Measurements from ENCODE around the gene MTMR3.
A peak's percentile ranks its signal among the peaks of the same experiment; 100 is the strongest.
"Not testable (repeated sequence)": the region's sequence is repeated elsewhere in the genome, so short reads cannot be mapped to it uniquely, and the experiment has no call there.

The MTMR3 gene

GRCh38 chr22:29967461-29967860 lies 84.5 kb downstream of the MTMR3 start:
- no peak for DNase-seq (ENCODE audit: low read depth in 3 of 3)

DNA sequence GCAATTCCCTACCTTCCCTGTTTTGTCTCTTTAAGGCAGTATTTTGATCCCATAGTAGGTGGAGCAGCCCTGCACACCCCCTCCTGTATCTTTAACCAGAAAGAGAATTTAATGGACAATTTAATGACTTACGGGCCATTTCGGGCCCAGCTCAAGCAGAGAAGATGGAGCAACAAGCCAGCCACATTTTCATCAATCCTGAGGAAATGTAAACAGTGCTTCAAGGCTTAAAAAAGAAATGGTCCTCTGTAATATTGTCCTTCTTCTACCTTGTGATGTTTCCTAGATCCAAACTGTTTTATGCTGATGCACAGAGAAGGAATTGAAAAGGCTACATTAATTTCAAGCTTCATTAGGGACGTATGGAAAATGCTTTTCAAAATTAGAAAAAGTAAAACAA lies 88.6 kb downstream of the MTMR3 start:
- no peak for DNase-seq (ENCODE audit: low read depth in 3 of 3)

DNA sequence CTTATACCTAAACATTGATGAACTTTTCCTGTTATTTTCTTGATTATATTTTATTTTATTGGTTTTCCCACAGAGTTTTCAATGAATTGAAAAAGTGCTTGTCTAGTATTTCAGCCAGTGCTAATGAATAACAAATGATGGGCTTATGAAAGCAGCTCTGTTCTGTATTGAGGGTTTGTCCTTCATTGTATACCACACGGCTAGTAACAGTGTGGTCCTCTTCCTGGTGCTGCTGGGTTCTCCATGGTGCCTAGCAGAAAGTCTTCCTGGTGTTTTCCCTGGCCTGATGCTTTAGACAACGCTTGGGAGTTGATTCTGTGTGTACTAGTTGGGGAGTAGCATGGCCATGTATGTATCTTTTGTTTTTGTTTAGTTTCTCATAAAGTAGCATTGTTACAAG lies 89.1 kb downstream of the MTMR3 start:
- DNase-seq (ENCODE audit: low read depth in 3 of 3): no peak

GRCh38 chr22:29973269-29973668 lies 90.3 kb downstream of the MTMR3 start:
- no peak for DNase-seq (ENCODE audit: low read depth in 3 of 3)

DNA sequence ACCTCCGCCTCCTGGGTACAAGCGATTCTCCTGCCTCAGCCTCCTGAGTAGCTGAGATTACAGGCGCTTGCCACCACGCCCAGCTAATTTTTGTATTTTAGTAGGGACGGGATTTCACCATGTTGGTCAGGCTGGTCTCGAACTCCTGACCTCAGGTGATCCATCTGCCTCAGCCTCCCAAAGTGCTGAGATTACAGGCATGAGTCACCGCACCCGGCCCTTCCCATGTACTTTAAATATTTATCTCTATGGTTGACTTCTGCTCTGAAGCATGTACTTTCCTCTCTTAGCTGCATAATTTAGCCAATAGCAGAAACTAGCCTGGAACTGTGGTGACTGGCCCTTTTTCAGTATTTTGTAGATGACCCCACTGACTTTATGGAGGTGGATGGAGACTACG lies 90.7 kb downstream of the MTMR3 start:
- not testable (repeated sequence) for DNase-seq (ENCODE audit: low read depth in 3 of 3)

DNA sequence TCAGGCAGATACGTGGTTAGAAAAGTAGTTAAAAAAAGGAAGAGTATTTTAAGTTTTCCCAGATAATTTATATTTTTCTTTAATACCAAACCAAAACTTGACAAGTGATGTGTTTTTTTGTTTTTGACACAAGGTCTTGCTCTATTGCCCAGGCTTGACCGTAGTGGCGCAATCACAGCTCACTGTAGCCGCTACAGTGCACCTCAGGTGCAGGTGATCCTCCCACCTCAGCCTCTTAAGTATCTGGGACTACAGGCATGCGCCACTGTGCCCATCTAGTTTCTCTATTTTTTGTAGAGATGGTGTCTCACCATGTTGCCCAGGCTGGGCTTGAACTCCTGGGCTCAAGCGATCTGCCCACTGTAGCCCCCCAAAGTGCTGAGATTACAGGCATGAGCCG lies 92.5 kb downstream of the MTMR3 start:
- DNase-seq (ENCODE audit: low read depth in 3 of 3): no peak

DNA sequence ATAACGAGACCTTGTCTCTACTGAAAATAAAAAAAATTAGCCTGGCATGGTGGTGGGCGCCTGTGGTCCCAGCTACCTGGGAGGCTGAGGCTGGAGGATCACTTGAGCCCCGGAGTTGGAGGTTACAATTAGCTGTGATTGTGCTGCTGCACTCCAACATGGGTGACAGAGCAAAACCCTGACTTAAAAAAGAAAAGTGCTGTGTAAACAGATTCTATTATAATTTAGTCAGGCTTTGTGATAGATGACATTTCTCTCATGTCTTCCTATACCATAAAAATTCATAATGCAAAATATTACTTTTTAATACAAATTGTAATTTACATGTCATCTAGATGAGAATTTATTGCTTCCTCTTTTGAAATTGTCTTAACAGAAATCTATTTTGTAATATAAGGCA lies 94.1 kb downstream of the MTMR3 start:
- DNase-seq (ENCODE audit: low read depth in 3 of 3): no peak

DNA sequence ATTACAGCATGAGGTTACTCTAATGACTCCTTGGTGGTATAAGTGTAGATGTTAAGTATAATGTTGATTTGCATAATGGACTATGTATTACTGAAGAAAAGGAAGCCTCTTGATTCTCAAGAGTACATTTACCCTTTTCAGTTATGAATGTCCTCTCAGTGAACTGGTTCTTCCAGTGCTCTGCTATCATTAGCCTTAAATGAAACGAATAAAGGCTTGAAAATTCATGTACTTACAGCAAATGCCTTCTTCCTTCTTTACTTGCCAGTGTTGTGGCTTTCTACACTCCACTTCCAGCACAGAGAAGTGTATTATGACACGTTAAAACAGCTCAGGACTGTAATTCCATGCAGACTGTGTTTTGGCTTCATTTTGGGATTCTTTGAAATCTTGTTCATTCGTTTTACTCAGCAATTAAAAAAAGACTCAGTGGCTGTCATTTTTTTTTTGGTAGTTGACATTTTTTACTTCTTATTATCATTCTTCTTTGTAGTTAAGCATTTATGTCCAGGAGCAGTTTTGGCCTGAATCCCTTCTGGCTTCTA lies 96.9 kb downstream of the MTMR3 start:
- no peak for DNase-seq (ENCODE audit: low read depth in 3 of 3)

GRCh38 chr22:29983296-29983917 lies 100.4 kb downstream of the MTMR3 start:
- DNase-seq (ENCODE audit: low read depth in 3 of 3): no peak

GRCh38 chr22:29985912-29986311 lies 102.9 kb downstream of the MTMR3 start:
- no peak for DNase-seq (ENCODE audit: low read depth in 3 of 3)

- no peak for DNase-seq (ENCODE audit: low read depth in 3 of 3)
Measured at GRCh38 chr22:29987137-29987536, 104.2 kb downstream of the MTMR3 start.

DNA sequence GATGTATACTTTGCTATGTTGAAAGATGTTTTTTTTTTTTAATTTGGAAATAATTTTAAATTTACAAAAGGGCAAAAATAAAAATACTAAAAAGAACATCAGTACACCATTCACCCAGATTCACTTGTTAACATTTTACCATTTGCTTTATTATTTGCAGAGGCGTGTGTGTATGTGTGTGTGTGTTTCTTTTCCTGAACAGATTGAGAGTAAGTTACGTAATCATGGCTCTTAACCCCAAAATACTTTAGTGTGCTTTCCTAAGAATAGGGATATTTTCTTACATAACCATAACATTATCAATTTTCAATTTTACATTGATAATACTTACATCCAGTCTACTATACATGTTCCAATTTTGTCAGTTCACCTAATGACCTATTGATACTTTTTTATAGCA lies 105.7 kb downstream of the MTMR3 start:
- no peak for DNase-seq (ENCODE audit: low read depth in 3 of 3)

- no peak for DNase-seq (ENCODE audit: low read depth in 3 of 3)
Measured at GRCh38 chr22:29989446-29989845, 106.5 kb downstream of the MTMR3 start.

GRCh38 chr22:29992341-29993275 lies 109.6 kb downstream of the MTMR3 start:
- DNase-seq (ENCODE audit: low read depth in 3 of 3): no peak

GRCh38 chr22:29994027-29994715 lies 111.2 kb downstream of the MTMR3 start:
- DNase-seq (ENCODE audit: low read depth in 3 of 3): no peak

DNA sequence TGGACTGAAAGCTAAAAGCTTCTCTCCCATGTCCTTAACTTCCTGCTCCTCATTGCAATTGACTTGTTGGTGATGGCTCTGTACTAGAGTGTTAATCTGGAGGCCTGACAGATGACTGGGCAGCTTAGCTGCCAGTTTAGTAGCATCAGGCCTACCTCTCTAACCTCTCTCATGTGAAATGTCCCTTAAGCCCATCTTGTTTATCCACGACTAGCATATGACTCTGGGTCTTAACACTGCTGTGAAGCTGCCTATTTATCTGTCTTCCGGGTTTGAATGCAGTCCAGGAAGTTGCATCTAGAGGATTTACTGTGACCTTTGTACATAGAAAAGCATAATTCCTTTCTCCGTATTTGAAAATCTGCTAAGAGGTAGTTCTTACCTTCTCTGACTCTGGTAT lies 112.0 kb downstream of the MTMR3 start:
- no peak for DNase-seq (ENCODE audit: low read depth in 3 of 3)

DNA sequence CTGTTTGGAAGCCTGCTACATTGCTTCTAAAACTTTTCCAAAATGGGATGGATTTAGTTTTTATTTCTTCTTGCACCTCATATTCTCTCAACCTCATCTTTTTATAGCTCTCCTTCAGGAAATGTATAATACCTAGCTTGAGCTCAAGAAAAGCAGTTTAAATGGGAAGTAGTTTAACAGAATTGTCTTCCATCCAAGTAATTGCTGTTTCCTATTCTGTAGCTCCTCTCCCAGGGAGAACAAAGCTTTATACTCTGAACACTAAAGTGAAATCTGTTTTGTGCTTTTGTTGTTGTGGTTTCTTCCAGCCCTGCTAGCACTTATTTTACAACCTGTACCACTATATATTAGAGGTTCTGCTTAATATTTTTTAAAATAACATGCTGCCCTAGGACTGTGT lies 114.1 kb downstream of the MTMR3 start:
- DNase-seq (ENCODE audit: low read depth in 3 of 3): no peak

DNA sequence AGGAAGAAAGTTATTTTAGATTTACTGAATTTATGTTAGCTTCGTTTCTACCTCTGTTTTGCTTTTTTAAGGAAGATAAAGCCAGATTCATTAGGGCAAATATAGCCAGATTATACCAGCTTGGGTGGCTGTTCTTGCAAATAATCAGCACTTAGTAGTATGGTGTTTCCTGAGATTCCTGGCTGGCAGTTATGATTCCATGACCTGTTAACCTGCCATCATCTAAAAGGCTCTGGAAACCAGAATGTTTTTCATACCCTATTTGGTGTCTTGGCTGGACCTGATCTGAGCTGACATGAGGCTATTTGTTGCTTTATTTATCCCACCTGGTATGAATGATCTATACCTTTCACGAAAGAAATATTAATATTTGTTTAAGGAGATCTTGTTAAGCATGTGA lies 114.5 kb downstream of the MTMR3 start:
- DNase-seq (ENCODE audit: low read depth in 3 of 3): no peak

- no peak for DNase-seq (ENCODE audit: low read depth in 3 of 3)
Measured at GRCh38 chr22:29998627-29999384, 115.8 kb downstream of the MTMR3 start.

GRCh38 chr22:30000566-30000965 lies 117.6 kb downstream of the MTMR3 start:
- peak; percentile 8 to 18 (median 8) for DNase-seq (ENCODE audit: low read depth in 3 of 3)

DNA sequence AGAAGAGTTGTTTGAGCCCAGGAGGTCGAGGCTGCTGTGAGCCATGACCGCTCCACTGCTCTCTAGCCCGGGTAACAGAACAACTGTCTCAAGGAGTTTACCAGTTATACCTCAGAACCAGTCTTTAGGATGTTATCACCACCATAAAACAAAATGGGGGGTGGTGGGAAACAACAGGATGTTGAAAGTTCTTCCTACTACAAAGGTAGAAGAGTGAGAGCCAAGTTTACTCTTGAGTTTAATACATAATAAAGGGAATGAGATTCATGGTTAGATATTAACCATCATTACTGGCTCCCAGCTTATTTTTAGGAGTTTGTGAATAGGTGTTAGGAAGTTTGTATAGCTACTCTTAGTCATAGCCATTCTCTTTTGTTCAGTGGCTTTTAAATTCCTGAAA lies 118.5 kb downstream of the MTMR3 start:
- no peak for DNase-seq (ENCODE audit: low read depth in 3 of 3)

All from stimulated activated CD4-positive, alpha-beta T cell treated with anti-CD3 and anti-CD28 coated beads, TNF-alpha, amount 100 ng/mL, for 48 hours (primary cell).